Fibroblast of skin of right biceps (primary cell): ENCODE measurements around the gene RTL9.
"Not testable (repeated sequence)": the region's sequence is repeated elsewhere in the genome, so short reads cannot be mapped to it uniquely, and the experiment has no call there.

Source experiments
- DNase-seq: peaks from one replicate; pipeline ENCODE4 v3.0.0-alpha.2; 2013

The RTL9 gene

DNA sequence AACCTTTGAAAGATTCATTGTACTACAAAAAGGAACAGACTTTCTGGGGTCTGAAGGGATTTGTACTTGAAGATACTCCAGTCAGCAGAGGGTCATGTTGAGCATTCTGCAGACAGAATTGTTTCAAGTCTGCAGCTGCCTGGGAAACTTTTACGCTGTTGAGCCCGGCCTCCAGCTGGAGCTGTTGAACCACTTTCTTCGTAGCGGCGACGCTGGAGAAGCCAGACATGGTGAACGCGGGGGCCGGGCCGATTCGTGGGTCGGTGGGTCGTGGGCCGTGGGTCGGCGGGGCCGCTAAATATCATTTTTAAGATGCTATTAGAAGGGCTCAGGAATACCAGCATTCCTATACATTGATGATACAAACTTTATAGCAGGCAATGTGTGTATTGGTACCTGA is 12.0 kb upstream of the RTL9 start:
- no peak for DNase-seq

DNA sequence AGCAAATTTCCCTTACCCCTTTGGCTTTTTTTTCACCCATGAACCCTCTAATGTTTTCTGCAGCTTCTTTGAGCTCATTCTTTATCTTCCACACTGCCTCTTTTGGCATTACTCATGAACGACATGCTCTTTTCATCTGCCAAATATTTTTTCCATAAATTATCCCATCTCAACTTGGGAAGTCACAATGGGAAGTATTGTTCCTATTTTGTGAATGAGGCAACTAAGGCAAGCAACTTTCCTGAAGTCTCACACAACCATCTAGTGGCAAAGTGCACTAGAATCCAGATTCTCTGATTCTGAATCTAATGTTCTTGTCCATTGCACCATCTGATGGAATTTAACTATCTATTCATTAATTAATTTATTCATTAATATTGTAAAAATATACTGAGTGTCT is 625 bp downstream of the RTL9 start:
- DNase-seq, result no peak

DNA sequence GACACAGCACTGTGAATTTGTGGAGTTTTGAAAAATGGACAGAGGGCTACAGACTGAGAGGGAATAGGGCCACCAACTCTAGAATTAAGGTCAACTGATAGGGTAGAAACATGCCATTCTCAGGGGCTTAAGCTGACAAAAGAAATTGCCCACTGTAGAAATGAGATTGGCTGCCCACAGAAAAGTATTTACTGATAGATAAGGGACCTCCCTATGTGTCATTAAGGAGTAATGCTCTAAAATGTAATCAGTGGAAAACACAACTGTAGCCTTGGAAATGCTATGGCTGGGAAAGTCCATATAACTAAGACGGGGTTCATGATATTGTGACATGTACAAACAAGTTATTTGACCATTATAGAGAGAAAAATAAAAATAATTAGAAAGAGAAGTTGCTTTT is 4.6 kb downstream of the RTL9 start:
- DNase-seq, result no peak

DNA sequence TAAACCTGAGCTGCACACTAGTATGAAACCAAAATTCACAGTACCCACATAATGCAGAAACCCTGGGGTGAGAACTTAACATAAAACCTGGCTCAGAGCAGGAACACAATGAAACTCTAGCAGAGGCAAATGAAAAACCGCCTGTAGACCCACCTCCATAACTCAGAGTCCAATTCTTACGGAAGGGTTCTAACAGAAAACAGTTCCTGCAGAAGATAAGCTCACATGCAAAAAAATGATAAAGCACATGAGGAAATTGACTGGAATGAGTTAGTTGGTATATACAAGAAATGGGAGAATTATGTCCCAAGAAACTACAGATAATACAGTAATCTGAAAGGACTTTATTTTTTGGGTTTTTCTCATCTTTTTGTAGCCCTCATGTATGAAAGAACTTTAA is 14.7 kb downstream of the RTL9 start:
- DNase-seq, result no peak

DNA sequence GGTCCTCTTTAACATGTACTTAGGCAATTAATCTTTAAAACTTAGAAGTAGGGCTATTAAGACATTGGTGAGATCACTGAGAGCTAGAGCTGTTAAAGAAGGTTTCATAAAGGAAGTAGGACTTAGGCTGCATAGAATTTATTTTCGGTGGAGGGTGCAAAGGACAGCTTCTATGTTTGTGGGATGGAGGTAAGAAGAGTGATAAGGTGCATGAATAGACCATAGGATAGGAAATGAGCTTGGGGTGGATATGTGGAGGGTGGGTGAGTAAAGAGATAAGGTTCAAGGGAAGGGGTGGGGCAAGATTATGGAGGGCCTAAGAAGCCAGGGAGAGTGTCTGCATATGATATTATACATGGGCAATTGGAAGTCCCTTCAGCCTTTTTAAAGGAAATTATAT is 15.9 kb downstream of the RTL9 start:
- DNase-seq, result no peak

DNA sequence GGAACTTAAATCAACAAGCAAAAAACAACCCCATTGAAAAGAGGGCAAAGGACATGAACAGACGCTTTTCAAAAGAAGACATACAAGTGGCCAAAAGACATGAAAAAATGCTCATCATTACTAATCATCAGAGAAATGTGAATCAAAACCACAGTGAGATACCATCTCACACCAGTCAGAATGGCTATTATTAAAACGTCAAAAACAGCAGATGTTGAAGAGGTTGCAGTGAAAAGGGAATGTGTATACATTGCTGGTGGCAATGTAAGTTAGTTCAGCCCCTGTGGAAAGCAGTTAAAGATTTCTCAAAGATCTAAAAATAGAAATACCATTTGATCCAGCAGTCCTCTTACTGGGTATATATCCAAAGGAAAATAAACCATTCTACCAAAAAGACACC is 22.6 kb downstream of the RTL9 start:
- peak; percentile 81 for DNase-seq

DNA sequence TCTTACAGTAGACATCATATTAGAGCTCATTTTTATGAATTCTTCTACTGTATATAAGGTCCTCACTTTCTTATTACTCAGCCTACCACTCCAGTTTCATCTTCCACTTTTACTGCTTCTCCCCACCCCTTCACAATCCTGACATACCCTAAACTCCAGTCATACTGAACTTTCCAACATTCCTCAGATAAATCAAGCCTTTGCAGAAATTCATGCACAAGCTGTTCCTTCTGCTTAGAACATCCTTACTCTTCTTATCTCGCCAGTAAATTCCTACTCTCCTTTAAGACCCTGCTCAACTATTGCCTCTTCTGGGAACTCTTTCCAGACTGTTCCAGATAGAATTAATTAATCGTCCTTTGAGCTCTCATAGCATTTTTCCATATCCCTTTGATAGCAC is 24.8 kb downstream of the RTL9 start:
- DNase-seq, result peak; percentile 89

DNA sequence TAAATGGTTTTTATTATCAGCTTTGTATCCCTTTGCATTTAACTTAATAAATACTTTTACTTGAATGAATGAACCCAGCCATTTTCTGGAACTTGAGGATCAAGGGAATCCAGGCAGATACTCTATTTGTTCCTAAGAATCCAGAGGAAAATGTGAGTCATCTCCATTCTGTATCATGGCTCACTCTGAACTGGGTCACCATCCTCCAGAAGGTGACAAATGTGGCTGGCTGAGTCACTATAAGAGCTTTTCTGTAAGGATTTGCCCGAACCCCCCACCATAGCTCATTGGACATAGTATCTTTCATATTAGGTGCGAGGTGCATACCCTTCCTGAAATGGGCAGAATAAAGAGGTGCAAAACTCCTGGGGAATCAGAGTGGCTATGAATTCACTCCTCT is 25.8 kb downstream of the RTL9 start:
- DNase-seq, result peak; percentile 81

DNA sequence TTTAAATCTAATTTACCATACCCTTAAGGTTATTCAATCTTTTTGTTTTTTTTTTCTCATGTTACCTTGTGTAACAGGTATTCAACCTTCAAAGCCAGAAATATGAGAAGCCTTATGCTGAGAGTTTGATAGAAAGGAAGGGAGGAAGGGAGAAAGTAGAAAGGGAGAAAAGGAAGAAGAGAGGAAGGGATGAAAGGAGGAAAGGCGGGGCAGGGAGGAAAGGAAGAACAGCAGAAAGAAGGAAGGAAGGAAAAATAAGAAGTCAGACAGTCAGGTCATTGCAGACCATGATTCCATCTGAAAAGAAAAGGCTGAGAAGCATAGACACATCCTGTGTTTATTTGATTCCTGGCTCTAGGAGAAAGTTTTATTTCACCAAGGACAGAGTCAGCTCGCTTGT is 30.9 kb downstream of the RTL9 start:
- no peak for DNase-seq

DNA sequence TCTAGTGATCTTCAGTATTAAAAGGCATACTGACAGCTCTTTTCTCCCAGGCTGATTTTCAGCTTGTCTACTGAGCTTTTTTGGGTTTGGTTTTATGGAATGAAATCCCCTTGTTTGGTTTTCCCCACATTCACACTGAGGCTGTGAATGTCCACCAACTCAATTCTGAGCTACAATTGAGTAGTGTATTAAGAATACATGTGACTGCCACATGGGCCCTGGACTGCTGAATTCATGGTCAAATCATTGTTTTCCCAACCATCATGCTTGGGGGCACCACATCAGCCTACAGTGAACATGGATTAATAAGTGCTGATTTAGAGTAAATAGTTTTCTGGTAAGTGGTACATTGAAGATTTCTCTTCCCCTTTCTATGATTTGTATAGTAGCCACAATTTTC is 32.4 kb downstream of the RTL9 start:
- DNase-seq, result no peak

DNA sequence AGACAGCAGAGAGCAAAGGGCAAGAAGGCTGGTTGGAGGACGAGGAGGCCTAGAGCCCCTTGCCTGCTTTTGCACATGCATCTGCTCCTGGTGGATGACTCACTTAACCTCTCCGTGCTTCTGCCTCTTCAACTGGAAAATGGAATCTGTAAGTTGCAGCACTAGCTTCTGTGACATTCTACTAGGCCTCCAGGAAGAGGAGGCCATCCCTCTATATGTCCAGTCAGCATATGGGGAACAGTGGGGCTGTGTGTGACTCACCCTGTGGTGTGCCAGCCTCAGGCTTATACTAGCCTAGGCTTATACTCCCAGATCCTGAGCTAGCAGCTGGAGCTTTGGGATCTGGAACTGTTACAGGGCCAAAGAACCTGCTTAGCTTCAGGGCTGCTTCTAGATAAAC is 36.0 kb downstream of the RTL9 start:
- peak; percentile 82 for DNase-seq

DNA sequence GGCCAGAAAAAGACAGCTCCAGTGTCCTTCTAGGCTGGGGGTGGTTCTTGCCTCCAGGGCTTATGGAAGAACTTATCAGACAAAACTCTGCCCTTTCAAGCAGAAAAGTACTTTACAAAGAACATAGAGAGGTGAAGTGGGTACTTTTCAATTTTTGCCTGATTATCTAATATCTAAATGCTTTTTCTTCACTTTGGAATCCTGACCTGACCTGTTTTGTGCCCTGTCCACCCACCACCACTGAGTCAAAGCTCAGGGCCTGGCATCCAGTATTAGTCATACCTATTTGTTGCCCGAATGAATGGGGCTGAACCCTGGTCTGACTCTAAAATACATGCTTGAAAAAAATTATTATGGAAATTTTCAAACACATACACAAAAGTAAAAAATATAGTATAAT is 37.2 kb downstream of the RTL9 start:
- DNase-seq, result no peak

DNA sequence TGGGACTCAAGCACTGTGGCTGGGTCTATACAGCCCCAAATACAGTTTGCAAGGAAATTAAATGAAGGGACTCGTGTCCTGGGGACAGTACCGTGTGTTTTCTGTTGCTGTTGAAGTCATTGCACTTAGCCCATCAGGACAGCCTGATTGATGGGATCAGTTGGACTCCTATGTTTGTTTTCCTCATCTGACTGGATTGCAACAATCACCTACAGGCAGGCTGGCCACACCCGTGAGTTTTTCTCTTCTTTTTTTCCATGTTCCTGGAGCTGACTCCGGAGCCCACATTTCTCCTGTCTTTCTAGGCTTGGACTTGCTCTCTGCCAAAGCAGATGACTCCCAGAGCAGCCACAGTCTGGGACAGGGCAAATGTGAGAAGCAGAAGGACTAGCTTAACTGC is 38.1 kb downstream of the RTL9 start:
- DNase-seq, result no peak

DNA sequence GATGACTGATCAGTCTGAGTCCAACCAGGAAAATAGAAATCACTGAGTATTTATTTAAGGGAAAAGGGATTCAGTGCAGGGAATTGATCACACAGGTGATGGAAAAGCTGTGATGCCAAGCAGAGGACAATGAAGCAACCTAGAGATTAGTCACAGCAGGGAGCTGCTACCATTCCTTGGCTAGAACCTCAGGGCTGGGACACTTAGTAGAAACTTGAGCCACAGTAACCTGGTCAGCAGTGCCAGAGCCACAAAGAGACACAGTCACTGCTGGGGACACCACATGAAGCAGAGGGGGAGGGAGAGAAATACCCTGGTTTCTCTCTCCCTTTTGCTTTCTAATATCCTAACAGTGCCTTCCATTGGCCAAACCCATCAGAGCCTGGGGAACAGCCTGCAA is 38.7 kb downstream of the RTL9 start:
- DNase-seq, result no peak

DNA sequence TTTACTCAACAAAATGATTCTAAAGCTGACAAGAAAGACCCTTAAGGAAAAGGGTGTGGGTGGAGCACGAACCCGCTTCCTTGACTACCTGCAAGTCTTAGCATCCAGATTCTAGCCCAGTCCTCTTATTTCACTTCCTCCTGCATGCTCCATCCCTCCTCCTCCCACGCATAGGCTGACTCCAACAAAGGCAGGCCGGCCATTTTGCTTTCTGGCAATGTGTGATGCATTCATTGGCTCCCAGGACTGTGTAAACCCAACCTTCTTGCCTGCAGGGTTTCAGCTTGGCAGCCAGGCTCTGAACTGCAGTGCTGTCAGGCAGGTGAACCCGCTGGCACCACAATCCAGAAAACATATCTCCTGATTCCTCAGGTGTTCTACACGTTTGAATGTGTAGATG is 39.3 kb downstream of the RTL9 start:
- DNase-seq, result no peak

DNA sequence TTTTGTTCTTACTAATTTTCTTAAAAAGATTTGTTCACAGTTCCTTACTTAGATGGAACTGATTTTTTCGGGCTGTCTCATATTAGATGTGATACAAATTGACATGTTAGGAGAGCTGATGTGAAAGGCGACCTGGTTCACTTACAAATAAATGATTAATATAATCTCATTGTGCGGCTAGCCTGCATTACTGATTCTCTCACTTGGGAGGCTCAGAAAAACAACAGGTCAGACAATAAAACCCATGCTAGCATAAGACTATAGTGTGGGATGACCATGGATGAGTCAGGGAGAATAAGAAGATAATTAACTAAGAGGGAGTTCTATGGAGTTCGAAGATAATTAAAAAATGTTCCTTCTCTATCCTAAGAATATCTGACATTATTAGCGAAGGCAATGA is 40.8 kb downstream of the RTL9 start:
- DNase-seq, result no peak

DNA sequence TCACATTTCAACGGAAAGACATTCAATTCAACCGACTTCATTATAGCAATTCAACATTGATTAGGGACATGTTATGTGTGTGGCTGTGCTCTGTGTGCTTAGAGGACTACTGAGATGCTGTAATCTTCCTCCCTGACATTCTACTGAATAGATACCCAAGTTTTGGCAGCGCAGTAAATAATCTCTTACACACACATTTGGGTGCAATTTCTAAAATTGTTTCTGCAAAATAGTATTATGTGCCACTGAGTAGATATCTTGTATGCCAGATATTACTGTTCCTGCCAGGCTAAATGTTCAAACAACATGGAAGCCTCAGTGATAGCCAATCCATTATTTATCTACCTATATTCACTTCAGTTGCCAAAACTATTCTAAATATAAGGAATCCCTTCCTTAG is 41.3 kb downstream of the RTL9 start:
- no peak for DNase-seq

DNA sequence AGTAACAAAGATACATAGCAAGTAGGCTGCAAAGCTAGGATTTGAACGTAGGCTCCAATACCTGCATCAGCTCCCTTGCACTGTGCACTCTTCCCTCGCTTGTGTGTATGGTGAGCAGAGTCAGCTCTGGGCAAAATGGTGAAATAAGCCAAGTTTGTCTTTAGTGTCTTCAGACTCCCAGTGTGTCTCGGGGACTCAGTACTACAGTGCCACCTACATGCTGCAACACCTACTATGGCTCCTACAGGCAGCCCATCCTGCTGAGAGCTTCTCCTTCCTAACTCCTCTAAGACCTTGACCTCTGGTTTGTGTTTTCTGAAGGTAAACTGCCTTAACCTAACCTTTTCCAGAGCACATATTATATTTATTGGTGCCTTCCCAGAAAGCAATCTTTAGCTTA is 42.5 kb downstream of the RTL9 start:
- DNase-seq, result no peak

DNA sequence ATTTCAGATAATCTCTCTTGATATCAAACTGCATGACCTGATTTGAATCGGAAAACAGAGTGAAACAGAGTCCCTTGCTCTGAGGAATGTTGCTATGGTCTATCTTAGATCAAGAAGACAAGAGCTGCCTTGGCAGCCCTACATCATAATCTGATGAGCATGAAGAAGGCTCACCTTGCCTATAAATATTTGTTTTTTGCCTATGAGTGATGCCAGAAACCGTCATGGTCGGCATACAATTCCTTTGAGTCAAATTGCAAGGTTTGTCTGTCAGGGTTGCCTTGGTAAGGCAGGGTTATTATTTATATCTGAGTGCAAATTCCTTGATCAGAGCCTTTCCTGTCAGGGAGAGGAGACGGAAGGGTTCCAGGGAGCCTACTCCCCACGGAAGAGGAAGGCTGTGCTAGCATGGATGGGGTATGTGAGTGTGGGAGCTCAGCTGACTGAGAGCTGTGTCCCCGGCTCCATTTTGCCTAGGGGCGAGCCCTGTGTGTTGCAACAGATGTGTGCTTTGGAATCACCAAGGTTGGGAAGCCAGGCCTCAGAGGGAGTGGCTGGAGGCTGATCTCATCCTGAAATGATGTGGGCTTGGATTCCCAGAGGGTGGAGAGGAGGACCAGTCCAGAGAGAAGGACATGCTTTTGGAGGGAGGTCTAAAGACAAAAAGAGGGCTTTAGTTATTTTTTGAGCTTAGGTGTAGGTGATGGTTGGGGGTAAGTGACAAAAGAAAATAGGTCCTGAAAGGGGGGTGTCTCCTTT is 43.6 kb downstream of the RTL9 start:
- DNase-seq, result peak; percentile 78

DNA sequence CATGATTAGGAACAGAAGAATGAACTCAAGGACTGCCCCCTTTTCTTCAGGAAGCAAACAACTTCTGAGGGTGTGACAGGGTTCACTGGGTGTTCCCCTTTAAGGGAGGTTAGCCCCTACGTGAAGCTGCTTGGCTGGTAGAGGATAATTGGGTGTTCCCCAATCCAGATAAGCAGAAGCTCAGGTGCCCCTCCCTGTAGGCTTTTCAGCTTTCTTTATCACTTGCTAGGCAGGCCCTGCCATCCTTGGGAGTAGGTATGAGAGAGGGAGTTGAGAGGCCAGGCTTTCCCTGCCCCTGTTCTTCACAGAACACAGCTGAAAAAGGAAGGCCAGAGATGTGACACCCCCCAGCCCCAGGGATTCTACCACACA is 44.2 kb downstream of the RTL9 start:
- DNase-seq, result no peak

DNA sequence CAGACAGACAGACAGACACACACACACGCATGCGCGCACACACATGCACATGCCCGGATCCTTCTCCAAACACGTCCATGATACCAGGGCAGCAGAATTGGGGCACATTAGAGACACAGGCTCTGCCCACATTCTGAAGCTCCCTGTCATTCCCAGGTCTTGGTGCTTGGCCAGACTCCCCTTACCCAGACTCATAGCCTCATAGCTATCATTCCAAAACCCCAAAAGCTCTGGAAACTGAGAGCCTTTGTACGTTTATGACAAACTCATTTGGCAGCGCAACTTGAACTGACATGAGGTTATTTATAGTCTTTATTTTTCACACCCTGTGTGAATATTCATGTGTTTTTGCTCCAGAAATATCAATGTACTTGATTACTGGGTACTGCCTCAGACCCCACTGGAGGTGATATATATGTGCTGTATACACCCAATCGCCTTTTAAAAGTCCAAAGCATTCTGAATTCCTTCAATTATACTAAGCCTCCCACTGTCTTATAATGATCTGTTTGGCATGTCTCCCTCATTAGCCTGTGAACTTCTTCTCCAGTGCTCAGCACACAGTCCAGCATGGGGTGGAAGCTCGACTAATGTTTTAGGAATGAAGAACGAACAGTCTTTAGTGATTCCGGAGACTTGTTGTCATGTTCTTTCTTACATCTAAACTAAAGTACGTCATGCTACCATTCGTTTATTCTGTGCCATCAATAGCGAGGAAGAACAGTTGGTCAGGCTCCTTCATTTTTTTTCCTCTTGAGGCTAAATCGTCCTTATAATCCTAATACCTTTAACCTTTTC is 45.0 kb downstream of the RTL9 start:
- DNase-seq, result peak; percentile 81

DNA sequence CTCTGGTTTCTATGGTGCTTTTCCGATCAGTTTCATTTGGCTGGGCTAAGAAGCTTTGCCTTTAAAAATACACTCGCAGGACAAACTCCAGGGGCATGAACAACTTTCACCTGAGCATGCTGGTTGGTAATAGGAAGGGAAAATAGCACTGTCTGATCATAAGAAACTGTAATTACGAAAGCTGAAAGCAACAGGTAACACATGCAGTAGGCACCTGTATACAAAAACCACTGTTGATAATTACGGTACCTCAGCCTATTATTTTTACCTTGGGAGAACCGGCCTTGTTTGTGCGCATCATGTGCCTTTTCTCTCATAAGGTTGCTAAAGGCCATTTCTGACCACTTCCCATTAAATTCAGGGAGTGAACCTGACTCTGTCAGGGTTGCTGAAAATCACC is 45.7 kb downstream of the RTL9 start:
- DNase-seq, result no peak

DNA sequence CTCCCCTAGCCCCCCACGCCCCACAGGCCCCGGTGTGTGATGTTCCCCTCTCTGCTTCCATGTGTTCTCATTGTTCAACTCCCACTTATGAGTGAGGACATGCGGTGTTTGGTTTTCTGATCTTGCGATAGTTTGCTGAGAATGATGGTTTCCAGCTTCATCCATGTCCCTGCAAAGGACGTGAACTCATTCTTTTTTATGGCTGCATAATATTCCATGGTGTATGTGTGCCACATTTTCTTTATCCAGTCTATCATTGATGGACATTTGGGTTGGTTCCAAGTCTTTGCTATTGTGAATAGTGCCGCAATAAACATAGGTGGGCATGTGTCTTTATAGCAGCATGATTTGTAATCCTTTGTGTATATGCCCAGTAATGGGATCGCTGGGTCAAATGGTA is 47.6 kb downstream of the RTL9 start:
- DNase-seq, result not testable (repeated sequence)

DNA sequence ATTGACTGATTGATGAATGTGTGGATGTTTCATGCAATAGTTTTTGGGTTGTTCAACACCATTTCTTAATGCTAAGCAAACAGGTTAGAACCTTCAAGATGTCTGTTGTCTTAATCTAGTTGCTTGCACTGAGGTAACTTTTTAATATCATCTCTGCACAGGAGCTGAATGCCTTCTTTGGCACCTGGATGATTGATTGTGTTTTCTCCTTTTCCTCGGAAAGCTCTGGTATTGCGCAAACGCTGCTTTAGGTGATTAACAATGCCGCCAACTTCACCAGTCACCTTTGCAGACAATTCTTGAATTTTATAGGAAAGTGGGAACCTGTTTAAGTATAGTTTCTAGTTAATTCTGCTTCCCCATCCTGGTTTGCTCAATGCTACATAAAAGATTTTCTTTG is 48.2 kb downstream of the RTL9 start:
- DNase-seq, result no peak
